GM18870 (cell line): ENCODE data around the gene R3HDM2.
"Not testable (repeated sequence)": the region's sequence is repeated elsewhere in the genome, so short reads cannot be mapped to it uniquely, and the experiment has no call there.

Experiments used
- ATAC-seq: cut with Tn5 transposase; IDR thresholded peaks from one replicate; pipeline ENCODE4 v1.9.1; 2021; ENCODE audit warnings: moderate library complexity; ENCODE audit not compliant: unreplicated experiment

Gene R3HDM2

DNA sequence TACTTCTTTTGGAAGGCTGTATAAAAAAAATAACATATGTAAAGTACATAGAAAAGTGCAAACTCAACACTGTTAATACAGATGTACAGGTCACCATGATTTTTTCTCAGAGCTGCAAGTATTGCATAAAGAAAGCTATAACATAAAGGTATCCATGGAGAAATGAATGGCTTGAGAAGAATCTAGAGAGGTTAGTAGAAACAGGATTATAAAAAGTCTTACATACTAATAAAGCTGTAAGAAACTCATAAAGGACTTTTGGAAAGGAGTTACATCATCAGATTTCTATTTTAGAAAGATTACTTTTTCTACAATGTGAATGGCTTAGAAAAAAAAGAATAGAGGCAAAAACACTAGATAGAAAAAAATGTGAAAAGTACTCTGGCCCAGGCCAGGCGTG, 46.4 kb downstream of the R3HDM2 start:
- no peak for ATAC-seq

DNA sequence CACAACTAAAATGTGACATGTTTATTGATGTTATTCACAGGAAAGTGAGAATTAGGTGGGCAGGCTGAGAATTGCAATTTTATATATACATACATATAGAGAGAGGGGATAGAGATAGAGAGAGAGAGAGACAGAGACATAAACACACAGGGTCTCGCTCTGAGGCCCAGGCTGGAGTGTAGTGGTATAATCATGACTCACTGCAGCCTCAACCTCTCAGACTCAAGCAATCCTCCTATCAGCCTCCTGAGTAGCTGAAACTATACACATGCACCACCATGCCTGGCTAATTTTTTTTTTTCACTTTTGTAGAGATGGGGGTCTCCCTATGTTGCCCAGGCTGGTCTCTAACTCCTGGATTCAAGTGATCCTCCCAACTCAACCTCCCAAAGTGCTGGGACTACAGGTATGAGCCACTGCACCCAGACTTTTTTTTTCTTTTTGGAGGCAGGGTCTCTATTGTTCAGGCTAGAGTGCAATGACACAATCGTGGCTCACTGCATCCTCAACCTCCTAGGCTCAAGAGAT, 49.1 kb downstream of the R3HDM2 start:
- ATAC-seq, result no peak

DNA sequence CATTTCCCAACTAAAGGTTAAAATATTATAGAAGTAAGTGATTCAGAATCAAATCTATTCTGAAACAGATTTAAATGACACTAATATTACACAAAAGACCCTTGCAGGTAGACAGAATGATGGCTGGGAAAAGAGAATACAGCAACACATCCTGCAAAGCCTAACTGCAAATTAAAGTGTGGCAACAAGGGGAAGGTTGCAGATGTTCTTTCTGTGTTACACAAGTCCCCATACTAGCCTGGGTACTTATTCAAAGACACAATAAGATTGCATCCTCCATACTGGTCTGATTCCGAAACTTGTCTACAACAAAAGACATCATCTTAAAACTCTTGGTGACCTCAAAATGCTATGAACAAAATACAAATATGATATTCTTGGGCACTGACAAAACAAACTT, 50.5 kb downstream of the R3HDM2 start:
- ATAC-seq, result no peak

DNA sequence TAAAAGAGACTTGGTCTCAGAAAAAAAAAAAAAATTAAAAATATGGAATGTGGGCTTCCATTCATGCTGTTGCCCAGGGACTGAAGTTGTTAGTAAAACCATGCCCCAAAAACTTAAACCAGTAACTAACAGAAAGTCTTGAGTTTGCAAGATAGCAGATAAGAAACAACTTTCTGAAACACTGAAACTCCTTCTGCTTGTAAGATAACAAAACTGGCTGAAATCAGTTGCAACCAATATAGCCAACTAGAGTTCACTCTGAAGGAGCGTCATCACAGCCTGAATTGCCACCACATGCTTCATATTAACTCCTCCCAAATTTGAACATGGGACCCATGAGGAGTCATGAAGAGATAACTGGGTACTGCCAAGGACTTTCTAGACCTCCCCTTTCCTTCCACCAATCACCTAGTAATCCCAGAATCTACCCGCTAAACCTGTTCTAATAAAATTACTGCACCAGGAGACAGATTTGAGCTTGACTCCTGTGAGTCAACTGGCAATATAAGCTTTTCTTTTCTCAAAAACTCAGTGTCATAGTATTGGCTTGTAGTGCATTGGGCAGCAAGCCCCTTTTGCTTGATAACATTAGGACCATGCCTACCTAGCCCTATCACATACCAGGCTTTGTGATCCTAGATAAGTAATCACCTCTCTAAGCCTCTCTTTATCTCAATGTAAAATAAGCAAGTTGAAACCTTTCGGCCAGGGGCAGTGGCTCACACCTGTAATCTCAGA, 53.6 kb downstream of the R3HDM2 start:
- ATAC-seq, result no peak

DNA sequence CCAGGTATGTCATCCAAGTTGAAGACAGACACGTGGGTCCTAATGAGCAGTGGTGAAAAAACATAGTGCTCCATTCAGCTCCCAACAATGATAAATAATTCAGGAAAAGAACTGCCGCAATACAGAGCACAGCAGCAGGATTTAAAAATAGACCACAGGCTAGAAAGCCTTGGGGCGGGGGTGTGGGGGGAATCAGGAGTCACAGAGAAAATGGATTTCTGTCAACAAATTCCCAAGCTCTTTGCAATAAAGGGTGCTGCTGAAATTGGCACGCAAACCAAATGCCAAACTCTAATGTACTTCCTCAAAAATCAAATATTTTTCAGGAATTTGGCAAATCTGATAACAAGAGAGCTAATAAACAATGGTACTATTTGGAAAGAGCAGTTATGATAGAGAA, 58.6 kb downstream of the R3HDM2 start:
- no peak for ATAC-seq

DNA sequence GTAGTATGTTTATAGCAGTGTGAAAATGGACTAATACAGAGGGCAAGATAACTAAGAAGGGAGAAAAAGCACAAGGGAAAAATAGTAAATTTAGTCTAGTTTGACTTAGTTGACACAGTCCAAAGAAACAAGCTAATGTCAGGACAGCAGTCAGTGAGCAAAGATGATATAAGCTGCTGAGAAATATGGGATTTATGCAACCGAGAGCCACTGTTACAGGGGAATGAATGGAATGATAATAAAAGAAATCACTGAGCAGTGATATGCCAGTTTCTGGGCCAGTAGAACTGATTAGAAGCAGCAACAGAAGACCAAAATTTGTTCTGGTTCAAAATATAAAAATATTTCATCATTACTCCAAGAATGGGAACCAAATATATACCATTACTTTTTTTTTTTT, 60.1 kb downstream of the R3HDM2 start:
- ATAC-seq, result no peak

DNA sequence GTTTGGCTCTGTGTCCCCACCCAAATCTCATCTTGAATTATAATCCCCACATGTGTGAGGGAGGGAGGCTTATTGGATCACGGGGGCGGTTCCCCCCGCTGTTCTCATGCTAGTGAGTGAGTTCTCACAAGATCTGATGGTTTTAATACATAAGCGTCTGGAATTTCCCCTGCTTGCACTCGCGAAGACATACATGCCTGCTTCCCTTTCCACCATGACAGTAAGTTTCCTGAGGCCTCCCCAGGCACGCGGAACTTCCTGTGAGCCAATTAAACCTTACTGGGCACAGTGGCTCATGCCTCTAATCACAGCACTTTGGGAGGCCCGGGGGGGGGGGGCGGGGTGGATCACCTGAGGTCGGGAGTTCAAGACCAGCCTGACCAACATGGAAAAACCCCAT, 60.8 kb downstream of the R3HDM2 start:
- ATAC-seq, result no peak

DNA sequence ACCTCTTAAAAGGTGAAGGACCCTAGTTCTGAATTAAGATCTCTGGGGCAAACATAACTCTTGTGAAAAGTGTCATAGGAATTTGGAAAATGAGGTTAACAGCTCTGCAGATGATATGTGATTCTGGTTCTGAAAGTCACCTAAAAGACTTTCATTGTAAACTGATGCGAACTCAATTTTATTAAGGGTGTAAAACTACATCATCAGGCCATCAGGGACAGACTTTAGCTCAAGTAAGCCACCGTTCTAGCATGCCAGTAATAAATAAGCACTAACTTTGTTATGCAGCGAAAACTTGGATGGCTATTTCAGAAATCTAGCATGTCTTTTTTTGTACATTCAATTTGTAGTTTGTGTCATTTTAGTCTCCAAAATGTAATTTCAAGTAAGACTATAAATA, 61.6 kb downstream of the R3HDM2 start:
- no peak for ATAC-seq

DNA sequence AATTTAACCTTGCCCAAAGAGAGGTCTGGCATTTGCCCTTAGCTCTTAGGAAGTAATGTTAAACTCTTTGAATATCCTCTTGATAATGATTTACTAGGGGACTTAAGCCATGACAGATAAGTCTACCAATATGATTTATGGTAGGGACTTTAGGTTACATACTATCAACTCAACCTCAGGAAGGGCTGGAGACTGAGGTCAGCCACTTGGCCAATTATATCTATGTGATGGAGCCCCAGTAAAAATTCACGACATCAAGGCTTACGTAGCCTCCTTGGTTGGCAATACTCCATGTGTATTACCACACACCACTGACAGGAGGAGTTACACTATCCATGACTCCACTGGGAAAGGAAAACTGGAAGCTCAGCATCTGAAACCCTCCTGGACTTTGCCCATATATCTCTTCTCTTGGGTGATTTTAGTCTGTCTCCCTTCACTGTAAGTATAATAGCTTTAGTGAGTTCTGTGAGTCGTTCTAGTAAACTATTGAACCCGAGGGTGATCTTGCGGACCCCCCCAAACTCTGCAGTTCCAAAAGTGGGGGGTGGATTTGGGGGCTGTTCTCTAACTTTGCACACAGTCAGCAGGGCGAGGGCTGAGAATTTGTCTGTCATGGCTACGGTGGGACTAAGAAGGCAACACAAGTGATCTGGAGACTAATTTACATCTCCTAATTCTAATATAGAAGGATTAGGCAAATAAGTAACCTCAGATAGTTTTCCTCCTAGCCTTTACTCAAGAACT, 62.3 kb downstream of the R3HDM2 start:
- no peak for ATAC-seq

DNA sequence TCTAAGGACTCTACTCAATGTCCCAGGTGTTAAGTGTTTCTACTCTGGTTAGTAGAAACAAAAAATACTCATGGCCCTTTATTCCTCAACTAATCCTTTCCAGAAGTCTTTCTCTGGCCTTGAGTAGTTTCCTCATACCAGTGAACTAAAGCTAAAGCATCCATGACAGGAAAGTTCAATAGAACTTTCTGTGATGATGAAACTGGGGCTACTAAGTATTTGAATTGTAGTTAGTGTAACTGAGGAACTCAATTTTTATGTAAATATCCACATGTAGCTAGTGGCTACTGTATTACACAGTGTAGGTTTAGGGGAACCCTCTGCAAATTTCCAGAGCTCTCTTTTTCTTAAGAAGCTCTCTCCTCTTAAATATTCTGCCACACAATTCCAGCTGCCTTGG, 63.7 kb downstream of the R3HDM2 start:
- no peak for ATAC-seq

DNA sequence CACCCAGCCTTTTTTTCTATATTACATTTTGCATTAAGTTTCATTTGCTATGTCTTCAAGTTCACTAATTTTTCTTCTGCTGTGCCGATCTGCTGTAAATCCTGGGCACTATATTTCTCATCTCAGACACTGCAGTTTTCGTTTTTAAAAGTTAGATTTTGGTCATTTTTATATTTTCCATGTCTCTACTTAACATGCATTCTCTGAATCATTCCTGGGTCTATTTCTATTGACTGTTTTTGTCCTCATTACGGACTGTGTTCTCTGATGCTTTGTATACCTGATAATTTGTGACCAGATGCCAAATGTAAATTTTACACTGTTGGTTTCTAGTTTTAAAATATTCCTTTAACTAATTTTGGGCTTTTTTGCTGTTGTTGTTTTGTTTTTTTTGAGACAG, 64.5 kb downstream of the R3HDM2 start:
- no peak for ATAC-seq

DNA sequence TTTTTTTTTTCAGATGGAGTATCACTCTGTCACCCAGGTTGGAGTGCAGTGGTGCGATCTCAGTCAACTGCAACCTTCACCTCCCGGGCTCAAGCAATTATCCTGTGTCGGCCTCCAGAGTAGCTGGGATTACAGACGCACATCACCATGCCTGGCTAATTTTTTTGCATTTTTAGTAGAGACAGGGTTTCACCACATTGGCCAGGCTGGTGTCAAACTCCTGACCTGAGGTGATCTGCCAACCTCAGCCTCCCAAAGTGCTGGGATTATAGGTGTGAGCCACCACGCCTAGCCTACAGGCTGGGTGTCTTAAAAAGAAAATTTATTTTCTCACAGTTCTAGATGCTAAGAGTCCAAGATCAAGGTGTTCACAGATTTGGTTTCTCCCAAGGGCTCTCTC, 66.7 kb downstream of the R3HDM2 start:
- ATAC-seq, result not testable (repeated sequence)

DNA sequence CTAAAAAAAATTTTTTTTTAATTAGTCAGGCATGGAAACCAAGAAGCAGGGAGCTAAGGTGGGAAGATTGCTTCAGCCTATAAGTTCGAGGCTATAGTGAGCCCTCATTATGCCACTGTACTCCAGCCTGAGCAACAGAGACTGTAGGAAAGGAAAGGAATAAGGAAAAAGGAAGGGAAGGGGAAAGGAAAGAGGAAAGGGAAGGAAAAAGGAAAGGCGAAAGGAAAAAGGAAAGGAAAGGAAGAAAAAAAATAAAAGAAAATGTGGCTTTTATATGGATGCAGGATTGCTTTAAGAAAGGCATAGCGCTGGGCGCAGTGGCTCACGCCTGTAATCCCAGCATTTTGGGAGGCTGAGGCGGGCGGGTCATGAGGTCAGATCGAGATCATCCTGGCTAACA, 70.4 kb downstream of the R3HDM2 start:
- ATAC-seq, result no peak

DNA sequence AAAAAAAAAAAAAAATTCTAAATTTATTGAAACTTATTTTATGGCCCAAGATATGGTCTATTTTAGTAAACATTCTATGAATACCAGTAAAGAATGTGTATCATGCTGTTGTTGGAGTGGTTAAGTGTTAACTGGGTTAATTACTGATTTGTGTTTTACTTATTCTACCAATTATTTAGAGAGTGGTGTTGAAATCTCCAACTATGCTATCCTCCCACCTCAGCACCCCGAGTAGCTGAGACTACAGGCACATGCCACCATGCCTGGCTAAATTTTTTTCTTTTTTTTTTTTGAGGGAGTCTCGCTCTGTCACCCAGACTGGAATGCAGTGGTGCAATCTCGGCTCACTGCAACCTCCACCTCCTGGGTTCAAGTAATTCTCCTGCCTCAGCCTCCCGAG, 72.2 kb downstream of the R3HDM2 start:
- ATAC-seq, result no peak

DNA sequence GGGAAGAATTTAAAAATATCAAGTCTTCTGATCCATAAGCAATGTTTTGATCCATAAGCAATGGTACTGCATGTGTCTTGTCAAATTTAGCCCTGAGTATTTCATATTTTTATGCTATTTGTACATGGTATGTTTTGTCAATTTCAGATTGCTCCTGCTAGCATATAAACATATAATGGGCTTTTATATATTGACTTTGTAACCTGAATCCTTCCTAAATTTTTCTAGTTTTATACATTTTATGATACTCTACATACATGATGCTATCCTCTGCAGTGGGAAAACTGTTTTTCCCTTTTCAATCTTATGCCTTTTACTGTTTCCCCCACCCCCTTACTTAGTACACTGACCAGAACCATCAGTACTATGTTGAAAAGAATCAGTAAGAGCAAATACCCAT, 75.1 kb downstream of the R3HDM2 start:
- ATAC-seq, result no peak

DNA sequence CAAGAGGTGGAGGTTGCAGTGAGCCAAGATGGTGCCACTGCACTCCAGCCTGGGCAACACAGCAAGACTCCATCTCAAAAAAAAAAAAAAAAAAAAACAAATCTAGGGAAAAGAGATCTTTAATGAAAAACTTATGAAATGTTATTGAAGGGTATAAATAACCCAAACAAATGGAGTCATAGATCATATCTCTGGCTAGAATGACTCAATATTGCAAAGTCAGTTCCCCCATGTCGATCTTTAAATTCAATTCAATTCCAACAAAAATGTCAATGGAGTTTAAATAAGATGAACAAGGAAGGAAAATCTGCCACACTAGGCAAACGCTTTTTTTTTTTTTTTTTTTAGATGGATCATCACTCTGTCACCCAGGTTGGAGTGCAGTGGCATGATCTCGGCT, 78.7 kb downstream of the R3HDM2 start:
- no peak for ATAC-seq

DNA sequence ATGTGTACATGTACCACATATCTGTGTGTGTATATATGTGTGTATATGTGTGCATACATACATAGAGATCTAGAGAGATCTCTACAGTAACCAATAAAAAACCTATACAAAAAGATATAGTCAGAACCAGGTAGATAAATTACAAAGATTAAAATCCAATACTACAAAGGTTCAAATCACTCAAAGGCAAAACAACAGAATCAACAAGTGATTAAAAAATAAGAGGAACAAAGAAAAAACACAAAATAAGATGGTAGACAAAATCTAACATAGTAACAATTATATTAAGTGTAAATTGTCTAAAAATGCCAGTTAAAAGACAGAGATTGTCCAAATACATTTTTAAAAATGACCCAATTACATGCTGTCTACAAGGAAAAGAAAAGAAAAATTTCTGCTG, 83.6 kb downstream of the R3HDM2 start:
- ATAC-seq, result no peak

DNA sequence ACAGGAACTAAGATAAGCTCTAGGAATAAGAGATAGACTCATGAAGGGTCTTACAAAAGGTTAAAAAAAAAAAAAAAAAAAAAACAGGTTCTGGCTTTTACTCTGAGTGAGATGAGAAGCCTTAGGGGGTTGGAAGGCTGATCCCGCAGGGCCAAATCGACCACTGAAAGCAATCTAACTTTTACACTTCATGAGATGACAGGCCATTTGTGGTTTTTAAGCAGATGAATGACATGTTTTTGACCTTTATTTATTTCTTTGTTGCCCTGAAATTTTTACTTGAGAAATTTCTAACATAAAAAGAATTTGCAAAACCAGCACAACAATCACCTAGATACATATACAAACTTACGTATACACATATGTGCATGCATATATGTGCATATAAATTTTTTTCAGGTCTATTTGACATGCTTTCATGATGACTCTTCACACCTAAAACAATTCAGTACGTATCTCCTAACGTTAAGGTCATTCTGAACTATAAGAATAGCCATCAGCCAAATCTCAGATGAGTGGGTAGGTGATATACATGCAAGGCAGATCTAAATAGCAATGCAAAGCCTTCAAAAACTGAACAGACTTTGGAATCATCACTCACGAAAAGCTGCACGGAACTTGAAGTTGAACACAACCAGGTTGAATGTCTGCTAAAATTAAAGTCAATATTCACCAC, 87.0 kb downstream of the R3HDM2 start:
- ATAC-seq, result no peak

DNA sequence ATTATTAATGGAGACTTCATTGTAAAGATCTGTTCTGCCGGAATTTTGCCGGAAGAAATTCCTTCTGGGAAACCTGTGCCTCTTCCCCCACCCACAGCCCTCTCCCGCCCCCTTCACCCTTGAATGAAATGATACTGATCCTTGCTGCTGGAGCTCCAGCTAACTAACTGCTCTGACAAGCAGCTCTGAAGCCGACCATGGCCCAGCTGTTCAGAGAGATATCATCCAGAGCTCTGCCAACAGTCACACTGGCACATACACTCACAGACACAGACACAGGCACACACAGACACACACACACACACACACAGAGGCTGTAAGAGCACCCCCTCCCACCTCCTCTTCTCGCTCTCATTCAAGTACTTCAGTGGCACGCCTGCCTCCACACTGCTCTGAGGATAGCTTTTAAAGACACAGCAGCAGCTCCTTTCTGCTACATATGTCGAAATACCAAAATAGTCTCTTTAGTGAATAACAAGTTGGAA, 88.6 kb downstream of the R3HDM2 start:
- no peak for ATAC-seq

DNA sequence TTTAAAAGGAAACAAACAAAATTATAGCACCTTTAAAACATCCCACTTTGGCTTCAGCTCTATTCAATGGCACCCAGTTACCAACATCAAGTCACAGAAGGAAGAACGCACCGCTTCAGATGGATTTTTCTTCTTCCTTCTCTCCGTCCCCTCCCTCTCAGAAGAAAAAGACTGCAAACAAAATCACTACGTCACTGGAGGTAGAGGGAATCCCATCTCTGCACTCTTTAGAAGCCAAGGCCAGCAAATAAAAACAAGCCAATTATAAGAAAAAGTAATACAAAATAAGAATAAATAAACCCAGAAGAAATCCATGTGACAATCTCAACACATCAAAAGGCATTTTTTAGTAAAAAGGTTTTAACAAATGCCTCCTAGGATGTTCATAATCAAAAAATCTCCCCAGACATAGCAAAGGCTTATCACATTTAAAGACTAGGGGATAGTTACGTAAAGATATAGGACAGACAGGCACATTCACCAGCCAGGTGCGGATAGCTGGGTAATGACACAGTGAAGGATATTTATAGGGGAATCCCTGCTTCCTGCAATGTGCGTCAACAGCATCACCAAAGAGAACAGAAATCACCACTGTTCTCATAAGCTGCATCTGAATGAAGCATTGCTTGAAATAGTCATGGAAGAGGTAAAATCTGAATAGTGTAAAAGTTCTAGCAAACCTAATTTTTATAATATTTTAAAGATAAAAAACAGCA, 89.4 kb downstream of the R3HDM2 start:
- no peak for ATAC-seq

DNA sequence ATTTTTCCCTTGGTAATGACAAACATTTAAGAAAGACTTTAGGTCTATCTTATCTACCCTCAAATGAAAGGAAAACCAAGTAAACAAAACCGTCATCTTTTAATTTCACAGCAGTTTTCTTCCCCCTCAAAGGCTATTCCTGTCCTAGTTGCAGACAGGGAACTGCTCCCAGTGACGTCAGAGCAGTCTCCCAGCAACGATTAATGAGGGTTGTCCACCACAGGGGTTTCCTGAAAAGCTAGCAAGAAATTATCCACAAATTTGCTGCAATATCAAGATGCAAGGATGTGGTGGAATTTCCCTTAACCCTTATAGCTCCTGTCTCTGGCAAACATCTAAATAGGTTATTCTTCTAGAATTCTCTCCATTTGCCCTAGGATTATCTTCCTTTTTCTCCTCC, 90.7 kb downstream of the R3HDM2 start:
- no peak for ATAC-seq
